Measurements from ENCODE around the gene LTA4H. TPM values are rescaled to one million over a fixed set of nuclear protein-coding genes. Genes with fewer than 3 reads are reported as not detected.

The LTA4H gene
- total RNA-seq, 1 donor from 2014 or later, result 117 TPM

DNA sequence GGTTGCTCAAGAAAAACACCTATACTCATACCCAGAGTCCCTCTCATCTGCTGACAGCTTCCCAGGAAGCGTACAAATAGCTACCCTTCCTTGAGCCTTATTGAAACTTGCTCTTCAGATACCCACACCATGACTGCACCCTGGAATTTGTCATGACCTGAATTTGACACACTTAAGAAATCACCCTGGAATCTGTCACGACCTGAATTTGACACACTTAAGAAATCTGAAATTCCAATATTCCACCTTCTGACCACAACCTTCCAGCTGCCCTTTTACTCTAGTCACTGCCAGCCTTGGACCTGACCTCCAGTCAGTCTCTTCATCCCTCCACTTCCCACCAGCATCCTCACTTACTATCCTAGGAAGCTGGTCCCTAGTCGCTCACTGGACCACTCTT, 38.1 kb downstream of the LTA4H start:
- TF ChIP-seq, protein P1, sequence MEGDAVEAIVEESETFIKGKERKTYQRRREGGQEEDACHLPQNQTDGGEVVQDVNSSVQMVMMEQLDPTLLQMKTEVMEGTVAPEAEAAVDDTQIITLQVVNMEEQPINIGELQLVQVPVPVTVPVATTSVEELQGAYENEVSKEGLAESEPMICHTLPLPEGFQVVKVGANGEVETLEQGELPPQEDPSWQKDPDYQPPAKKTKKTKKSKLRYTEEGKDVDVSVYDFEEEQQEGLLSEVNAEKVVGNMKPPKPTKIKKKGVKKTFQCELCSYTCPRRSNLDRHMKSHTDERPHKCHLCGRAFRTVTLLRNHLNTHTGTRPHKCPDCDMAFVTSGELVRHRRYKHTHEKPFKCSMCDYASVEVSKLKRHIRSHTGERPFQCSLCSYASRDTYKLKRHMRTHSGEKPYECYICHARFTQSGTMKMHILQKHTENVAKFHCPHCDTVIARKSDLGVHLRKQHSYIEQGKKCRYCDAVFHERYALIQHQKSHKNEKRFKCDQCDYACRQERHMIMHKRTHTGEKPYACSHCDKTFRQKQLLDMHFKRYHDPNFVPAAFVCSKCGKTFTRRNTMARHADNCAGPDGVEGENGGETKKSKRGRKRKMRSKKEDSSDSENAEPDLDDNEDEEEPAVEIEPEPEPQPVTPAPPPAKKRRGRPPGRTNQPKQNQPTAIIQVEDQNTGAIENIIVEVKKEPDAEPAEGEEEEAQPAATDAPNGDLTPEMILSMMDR (conservative IDR thresholded peaks at IDR 0.05), result no peak
- Mint-ChIP-seq H3K27ac (no peak overlapping the region), H3K36me3 (peaks cover 9% of the 10 kb centered on the region), H3K9me3 (no peaks in the 10 kb centered on the region), H3K4me1 (ENCODE audit: unreplicated experiment) (no peaks in the 10 kb centered on the region), H3K27me3 (peaks cover 5% of the 10 kb centered on the region), H3K4me3 (no peak overlapping the region)
- DNase-seq (ENCODE audit: extremely low spot score, unreplicated experiment), result no peak

DNA sequence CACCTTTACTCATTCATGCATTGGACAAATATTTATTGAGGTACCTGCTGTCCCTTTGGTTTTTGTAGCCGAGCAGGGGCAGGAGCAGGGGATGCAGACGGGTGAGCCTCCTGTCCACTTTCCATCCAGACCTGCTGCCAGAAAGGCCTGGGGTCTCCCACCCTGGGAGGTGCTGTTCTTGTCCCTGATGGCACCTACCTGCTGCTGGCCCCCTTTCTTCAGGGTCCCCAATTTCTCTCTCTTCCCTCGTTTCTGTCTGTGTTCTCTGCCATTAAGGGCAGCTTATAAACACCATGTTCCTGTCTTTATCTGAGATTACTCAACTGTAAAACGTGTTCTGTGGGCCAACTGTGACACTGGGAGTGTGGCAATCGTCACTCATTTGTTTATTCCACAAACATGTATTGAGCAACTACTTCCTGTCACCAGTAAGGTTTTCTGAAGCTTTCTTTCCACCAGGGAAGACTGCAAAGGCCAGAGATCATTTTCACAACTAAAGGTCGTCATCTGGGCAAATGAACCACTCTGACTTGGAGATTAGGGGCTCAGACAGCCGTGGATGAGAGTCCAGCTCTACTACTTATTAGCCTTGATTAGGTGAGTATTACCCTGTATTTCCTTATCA, 39.2 kb downstream of the LTA4H start, which contains the start of gene HAL:
HAL (minus strand) TSS at position 311 of the 625 bp plus-strand sequence. CDS start 434 bp downstream, outside the sequence.
- H3K36me3 Mint-ChIP-seq, result peaks cover 8% of the 10 kb centered on the region
- no peaks in the 10 kb centered on the region for H3K4me1 Mint-ChIP-seq (ENCODE audit: unreplicated experiment)
- no peak within 1 kb of the TSS for H3K4me3 Mint-ChIP-seq
- no peaks in the 10 kb centered on the region for H3K9me3 Mint-ChIP-seq
- peaks cover 8% of the 10 kb centered on the region for H3K27me3 Mint-ChIP-seq
- no peak for DNase-seq (ENCODE audit: extremely low spot score, unreplicated experiment)
- TF ChIP-seq, protein P1 (conservative IDR thresholded peaks at IDR 0.05), result no peak
- peak within 1 kb of the TSS; percentile 1 for H3K27ac Mint-ChIP-seq

DNA sequence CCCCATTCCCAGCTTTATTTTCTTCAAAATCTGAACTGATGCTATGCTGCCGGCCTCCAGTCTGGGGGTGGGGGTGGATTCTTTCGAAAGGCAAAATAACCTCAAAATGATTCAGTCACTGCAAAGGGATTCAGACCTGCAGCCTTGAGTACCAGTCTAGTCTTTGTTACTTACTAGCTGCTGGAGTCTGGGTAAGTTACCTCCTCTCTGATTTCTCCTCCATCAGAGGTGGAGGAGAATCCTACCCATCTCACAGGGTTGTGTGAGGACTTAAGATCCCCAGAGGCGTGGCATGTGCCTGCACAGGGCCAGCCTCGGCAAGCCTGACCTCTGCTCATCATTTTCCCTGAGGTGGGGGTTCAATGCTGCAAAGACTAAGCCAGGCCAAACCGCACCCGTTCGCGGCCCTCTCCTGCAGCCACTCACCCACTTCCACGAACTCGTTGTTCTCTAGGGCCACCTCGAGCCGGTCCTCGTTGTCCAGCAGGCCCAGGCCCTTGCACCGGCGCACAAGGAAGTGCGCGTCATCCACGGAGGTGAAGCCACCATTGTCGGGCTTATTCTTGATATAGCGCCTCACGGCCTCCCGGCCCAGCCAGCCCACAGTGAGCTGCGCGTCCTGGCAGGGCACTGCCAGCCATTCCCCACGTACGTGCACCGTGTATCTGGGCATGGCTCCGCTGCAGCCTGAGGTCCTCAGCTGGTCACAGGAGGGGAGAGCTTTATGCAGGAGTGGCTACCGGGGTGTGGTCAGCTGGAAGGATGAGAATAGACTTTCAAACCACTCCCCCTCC, 40.0 kb downstream of the LTA4H start:
- Mint-ChIP-seq H3K4me3 (no peak overlapping the region), H3K36me3 (peaks cover 3% of the 10 kb centered on the region), H3K9me3 (no peaks in the 10 kb centered on the region), H3K27me3 (peaks cover 8% of the 10 kb centered on the region), H3K4me1 (ENCODE audit: unreplicated experiment) (no peaks in the 10 kb centered on the region), H3K27ac (no peak overlapping the region)
- DNase-seq (ENCODE audit: extremely low spot score, unreplicated experiment), result no peak
- TF ChIP-seq, protein P1 (conservative IDR thresholded peaks at IDR 0.05), result no peak

DNA sequence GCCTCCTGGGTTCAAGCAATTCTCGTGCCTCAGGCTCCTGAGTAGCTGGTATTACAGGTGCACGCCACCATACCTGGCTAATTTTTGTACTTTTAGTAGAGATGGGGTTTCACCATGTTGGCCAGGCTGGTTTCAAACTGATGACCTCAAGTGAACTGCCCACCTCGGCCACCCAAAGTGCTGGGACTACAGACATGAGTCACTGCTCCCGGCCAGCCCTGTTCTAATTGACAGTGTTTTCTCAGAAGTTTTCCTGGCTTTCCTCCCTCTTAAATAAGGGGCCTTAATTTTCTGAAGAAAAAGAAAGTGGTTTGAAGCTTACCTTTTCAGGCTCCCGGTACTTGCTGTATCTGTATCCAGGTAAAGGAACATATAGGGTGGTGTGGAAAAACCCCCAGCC, 40.9 kb downstream of the LTA4H start:
- TF ChIP-seq, protein P1 (conservative IDR thresholded peaks at IDR 0.05), result no peak
- H3K27me3 Mint-ChIP-seq, result peaks cover 8% of the 10 kb centered on the region

DNA sequence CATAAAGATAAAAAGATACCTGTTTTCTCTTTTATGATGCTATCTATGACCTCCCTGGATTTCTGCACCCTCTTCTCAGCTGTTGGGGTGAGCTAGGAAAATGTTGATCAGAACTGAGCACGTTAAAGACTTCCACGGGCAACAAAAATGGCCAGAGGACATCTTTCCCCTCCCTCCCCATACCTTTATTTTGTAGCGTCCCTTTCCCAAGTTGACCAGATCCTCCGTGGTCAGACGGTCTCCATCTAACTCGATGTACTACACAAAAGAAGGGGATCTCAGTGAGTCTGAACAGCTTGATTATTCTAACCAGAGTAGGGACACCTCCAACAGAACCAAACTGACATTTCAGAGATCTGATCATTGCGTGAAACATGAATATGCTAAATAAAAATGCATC, 41.5 kb downstream of the LTA4H start:
- H3K4me3 Mint-ChIP-seq, result no peak overlapping the region
- H3K4me1 Mint-ChIP-seq (ENCODE audit: unreplicated experiment), result peaks cover 2% of the 10 kb centered on the region

More for the DNA sequence above, 40.9 kb downstream of the LTA4H start:
- Mint-ChIP-seq H3K27ac (no peak overlapping the region), H3K9me3 (no peaks in the 10 kb centered on the region), H3K4me1 (ENCODE audit: unreplicated experiment) (no peaks in the 10 kb centered on the region), H3K4me3 (no peak overlapping the region), H3K36me3 (no peaks in the 10 kb centered on the region)
- DNase-seq (ENCODE audit: extremely low spot score, unreplicated experiment), result no peak

More for the DNA sequence above, 41.5 kb downstream of the LTA4H start:
- Mint-ChIP-seq H3K36me3 (no peaks in the 10 kb centered on the region), H3K27me3 (peaks cover 8% of the 10 kb centered on the region), H3K27ac (no peak overlapping the region), H3K9me3 (no peaks in the 10 kb centered on the region)
- DNase-seq (ENCODE audit: extremely low spot score, unreplicated experiment), result no peak
- TF ChIP-seq, protein P1 (conservative IDR thresholded peaks at IDR 0.05), result no peak
